Stimulated activated CD4-positive, alpha-beta T cell treated with anti-CD3 and anti-CD28 coated beads, TNF-alpha, amount 100 ng/mL, for 1 hour (primary cell): ENCODE data around the gene ASPSCR1.
A peak's percentile ranks its signal among the peaks of the same experiment; 100 is the strongest.

ENCODE experiments used
- DNase-seq, 3 donors: peaks; one replicate each; pipeline ENCODE4 v3.0.0-alpha.2; 2020; ENCODE audit warnings: low read depth in 3 of 3, low spot score in 1 of 3

The ASPSCR1 gene

GRCh38 chr17:82023447-82024241 is 46.2 kb downstream of the ASPSCR1 start:
- no peak for DNase-seq

DNA sequence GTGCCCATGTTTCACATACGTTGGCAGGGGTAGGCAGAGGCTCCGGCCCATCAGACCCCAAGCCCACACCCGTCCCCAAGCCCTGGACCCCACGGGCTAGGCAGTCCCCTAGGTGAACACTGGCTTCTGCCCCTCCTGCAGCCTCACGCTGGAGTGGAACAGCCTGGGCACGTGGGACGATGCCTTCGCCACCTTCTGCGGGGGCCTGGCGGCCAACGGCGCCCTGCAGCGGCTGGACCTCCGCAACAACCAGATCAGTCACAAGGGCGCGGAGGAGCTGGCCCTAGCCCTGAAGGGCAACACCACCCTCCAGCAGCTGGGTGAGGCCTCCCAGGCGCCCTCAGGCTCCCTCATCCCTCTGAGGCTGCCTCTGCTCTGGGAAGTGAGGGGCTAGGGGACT is 47.4 kb downstream of the ASPSCR1 start:
- DNase-seq: no peak

GRCh38 chr17:82025401-82026107 is 48.1 kb downstream of the ASPSCR1 start:
- no peak for DNase-seq

DNA sequence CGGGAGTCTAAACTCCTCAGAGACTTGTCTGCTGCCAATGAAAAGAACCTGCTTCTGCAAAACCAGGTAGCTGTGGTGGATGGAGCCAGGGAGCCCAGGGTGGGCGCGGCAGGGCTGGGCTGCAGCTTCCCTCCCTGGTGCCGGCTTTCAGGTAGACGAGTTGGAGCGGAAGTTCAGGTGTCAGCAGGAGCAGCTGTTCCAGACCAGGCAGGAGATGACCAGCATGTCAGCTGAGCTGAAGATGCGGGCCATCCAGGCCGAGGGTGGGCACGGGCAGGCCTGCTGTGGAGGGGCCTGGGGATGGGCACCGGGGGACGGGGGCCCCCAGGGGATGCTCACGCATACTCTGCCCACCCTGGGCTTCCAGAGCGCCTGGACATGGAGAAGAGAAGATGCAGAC is 50.8 kb downstream of the ASPSCR1 start:
- no peak for DNase-seq

- no peak for DNase-seq
Observed at GRCh38 chr17:82028966-82029365, 51.5 kb downstream of the ASPSCR1 start.

DNA sequence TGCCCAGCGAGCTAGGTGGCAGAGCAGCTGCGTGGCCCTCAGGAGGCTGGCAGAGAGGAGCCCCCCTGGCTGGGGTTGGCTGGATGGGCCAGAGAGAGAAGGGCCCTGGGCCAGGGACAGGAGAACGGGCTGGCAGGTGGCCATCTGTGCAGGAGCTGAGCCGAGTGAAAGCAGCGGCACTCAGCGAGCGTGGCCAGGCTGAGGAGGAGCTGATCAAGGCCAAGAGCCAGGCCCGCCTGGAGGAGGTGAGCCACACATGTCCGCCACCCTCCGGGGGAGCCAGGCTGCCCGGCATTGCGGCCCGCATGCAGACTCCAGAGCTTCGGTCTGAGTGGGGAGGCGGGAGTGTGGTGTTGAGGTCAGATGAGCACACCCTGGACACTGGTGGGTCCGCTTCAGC is 52.0 kb downstream of the ASPSCR1 start:
- no peak for DNase-seq

GRCh38 chr17:82029990-82030469 is 52.6 kb downstream of the ASPSCR1 start:
- no peak for DNase-seq

DNA sequence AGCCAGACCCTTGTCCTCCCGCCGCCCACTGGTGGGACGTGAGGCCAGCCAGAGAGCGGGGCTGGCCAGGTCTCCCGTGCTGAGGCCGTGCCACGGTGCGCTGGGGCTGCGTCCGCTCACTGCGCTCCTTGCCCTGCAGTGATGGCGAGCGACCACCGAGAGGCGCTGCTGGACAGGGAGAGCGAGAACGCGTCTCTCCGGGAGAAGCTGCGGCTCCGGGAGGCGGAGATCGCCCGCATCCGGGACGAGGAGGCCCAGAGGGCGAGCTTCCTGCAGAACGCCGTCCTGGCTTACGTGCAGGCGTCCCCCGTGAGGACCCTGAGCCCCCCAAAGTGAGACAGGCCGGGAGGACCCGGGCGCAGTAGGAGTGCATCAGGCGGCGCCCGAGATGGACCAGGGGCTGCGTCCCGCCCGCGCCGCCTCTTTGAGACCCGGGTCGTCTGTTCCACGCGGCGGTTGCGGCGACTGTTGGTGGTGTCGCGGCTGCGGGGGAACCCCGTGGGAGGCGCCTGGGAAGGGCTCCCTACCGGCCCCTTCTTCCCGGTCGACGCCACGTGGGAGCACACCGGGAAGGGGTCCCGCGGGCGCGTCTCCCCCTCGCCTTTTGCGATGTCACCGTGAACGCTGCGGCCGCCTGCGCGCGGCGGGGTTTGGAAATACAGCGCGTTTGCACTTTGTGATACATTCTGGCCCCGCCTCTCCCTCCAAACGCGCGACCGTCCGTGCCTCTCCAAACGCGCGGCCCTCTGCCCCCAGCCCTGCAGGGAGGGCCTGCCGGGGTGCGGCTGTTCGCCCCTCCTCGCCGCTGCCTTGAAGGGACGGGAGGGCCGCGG is 53.3 kb downstream of the ASPSCR1 start:
- DNase-seq: peak; percentile 67 to 71 (median 70)

DNA sequence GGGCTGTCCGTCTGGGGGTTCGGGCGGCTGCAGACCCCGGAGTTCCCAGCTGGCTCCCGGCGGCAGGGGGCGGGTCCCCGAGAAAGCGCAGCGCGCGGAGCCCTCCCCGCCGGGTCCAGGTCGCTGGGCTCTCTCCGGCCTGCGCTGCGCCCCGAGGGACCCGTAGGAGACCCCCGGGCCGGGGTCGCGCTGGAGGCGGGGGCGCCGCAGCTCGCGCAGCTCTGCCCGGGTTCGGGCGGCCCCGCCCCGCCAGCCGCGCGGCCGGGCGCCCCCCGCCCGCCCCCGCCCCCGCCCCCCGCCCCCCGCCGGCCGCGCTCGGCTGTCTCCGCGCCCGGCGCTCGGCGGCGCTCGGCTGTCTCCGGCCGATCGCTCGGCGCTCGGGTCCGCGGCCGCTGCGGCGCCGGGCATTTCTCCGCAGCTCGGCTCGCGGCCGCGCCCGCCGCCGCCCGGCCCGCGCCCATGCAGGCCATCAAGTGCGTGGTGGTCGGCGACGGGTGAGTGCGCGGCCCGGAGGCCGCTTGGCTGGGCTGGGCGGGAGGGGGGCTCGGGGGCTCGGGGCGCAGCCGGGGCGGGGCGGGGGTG is 54.0 kb downstream of the ASPSCR1 start, which contains the start of gene RAC3:
TSS of gene RAC3 (plus strand) at position 376 of the 582 bp plus-strand sequence. CDS start at position 460, 84 bp downstream.
- no peak for DNase-seq

DNA sequence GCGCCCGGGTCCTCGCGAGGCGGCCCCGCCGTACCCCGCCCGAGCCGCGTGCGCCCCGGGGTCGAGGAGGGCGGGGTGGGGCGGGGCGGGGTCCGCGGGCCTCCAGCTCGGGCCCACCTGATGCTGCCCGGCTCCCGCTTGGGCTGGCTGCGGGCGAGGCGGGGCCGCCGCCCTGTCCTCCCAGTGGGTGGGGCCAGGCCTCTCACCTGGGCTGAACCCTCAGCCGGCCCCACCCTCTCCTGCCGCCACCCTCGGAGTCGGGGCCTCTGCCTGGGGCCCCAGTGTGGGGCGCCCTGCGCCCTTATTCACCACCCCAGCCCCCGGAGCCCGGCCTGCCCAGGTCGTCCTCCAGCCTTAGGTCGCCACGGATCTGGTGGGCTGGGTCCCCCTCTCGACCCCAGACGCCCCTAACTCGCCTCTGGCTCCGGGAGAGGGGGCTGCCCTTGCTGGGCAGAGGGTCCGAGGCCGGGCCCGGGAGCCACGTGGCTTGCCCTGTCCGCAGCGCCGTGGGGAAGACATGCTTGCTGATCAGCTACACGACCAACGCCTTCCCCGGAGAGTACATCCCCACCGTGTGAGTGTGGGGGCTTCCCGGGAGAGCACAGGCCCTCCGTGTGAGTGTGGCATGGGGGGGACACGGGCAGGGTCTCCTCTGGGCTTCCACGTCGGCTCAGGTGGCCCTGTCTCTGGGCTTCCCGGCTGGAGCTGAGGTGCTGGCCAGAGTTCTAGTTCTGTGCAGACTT is 54.6 kb downstream of the ASPSCR1 start:
- no peak for DNase-seq

DNA sequence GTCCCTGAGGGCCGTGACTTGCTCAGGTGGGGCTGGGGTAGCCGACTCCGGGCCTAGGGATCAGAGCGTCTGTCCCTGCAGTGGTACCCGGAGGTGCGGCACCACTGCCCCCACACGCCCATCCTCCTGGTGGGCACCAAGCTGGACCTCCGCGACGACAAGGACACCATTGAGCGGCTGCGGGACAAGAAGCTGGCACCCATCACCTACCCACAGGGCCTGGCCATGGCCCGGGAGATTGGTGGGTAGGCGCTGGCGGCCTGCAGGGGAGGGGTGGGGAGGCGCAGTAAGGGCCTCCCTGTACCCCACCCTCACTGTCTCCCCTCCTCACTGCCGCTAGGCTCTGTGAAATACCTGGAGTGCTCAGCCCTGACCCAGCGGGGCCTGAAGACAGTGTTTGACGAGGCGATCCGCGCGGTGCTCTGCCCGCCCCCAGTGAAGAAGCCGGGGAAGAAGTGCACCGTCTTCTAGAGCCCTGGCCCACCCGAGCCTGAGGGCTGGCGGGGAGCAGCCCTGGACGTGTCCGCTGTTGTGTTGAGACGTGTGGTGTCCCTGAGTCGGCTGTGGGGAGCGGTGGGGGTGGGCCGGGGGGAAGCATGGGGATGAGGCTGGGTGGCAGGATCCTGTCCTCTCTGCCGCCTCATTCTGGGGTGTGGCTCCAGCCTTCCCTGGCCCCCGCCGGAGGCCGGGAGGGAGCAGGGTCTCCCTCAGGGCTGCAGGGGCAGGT is 56.1 kb downstream of the ASPSCR1 start:
- DNase-seq: no peak

GRCh38 chr17:82034371-82035011 is 57.1 kb downstream of the ASPSCR1 start:
- DNase-seq: no peak

DNA sequence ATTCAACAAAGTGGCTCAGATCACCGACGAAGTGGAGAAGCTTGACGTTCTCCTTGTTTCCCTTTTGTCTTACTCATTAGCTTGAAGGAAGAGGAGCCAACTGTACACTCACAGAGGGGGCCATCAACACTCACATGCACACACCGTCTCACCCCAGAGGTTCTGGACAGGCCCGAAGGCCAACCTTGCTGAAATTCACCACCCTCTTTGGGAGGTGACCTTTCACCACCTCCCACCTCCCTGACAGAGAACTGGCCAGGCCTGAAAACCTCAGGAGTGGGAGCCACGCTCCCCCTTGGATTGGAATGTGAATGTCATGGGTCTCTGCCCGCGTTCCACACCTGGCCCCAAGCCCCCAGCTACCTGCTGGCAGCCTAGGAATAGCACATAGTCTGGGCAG is 58.1 kb downstream of the ASPSCR1 start:
- no peak for DNase-seq

DNA sequence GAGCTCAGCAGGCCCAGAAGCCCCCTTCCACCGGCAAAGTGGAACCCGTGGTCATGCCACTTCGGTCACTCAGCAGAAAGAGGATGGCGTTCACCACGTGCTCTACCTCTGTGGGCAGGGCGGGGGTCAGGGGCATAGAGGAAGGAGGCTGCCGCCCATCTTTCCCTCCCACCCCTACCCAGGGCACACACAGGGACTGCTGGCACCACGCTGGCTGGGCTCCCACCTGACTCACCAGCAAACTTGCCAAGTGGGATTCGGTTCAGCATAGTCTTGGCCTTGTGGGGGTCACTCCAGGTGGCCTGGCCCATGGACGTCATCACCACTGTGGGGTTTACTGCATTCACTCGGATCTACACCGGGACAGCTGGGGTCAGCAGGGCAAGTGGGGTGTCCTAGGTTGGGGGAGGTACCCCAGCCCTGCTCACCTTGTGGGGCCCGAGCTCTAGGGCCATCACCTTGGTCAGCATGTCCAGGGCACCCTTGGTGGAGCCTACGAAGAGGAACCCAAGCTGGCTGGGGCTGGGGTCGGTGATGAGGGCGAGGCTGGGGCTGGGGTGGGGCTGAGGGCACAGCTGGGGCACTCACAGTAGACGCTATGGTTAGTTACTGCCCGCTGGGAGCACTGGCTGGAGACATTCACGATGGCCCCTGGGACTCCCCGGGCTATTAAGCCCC is 58.7 kb downstream of the ASPSCR1 start:
- DNase-seq: no peak

DNA sequence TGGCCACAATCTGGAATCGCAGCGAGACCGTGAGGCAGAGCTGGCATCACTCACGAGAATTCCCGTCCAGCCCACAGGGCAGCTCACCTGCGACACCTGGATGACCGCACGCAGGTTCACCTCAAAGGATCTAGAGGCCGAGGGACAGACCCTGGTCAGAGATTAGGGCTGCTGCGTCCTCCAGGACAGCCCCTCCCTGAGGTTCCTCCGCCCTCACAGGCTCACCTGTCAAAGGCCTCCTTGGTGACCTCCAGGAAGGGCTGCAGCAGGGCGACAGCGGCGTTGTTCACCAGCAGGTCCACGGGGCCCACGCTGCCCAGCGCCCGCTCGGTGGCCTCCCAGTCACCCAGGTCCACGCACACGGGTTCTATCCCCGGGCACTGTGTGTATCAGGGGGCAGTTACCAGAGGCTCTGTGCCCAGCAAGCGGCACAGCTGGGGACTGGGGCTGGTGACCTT is 59.2 kb downstream of the ASPSCR1 start:
- no peak for DNase-seq

DNA sequence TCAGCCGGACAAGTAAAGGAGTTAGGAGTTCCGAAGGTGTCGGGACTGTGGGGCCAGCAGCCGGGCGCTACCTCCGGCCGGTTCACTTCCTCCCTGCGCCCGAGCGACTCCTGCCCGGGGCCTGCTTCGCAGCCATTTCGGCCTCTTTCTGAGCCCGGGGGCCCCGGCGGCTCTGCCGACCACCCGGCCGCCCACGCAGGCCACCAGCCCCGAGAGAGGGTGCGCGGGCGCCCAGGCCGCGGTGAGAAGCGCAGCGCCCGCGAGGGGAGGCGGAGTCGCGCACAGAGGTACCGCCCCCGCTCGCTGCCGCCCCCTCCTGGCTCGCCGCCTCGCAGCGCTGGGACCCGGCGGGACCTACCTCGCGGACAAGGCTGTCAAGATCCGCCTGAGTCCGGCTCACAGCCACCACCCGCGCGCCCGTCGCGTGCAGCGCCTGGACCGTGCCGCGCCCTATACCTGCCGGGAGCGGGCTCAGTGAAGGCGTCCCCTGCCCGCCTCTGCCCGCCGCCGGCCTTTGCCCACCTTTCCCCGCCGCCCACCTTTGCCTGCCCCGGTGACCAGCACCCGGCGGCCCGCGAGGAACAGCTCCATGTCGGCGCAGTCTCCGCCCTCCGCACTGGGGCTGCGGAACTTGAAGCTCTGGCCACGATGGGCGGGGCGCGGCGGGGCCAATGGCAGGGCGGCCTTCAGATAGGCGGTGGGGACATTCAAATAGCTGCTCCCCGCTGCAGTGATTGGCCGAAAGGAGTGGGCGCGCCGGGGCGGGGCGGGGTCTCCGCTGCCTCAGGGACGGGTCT is 59.9 kb downstream of the ASPSCR1 start, which contains the start of gene DCXR:
TSS of gene DCXR (minus strand) at position 606 of the 797 bp plus-strand sequence. CDS start at position 591, 15 bp downstream.
- DNase-seq: peak; percentile 82 to 88 (median 85)

- DNase-seq: no peak
Observed at GRCh38 chr17:82037889-82038195, 60.4 kb downstream of the ASPSCR1 start.
